Measurements from ENCODE around the gene SYNDIG1L. TPM values are rescaled to one million over a fixed set of nuclear protein-coding genes. Genes with fewer than 3 reads are reported as not detected.

The SYNDIG1L gene
- total and polyA plus RNA-seq, 2 of the 8 experiments (the other 6 are each of a cell fraction or from before 2014, with no cell fraction given), result 3.0 to 3.2 TPM

GRCh38 chr14:74469548-74470518 is 43.8 kb upstream of the SYNDIG1L start:
- H4K8ac ChIP-seq (ENCODE audit: extremely low read depth, insufficient read depth, low read length), result no peak overlapping the region
- H3K79me1 ChIP-seq (ENCODE audit: low read depth, low read length), result no peaks in the 10 kb centered on the region
- H3K36me3 ChIP-seq (ENCODE audit: control insufficient read depth in 2 of 4, insufficient read depth in 4 of 4, low read length in 3 of 4), result peaks cover 0 to 21% (median 3%) of the 10 kb centered on the region in 4 experiments; a peak in 3 of 8 replicates
- no peak overlapping the region for H2AK5ac ChIP-seq (ENCODE audit: low read depth, low read length)
- no peak overlapping the region for H3K14ac ChIP-seq (ENCODE audit: insufficient read length)
- no peaks in the 10 kb centered on the region; the same call in 1 of the 2 replicates for H3K23me2 ChIP-seq (ENCODE audit: low read depth, low read length)
- H3K4me1 ChIP-seq (replicated peaks in 1 of 4; ENCODE audit: control insufficient read depth in 3 of 4, insufficient read depth in 4 of 4, low read length in 3 of 4), result no peaks in the 10 kb centered on the region
- no peak overlapping the region; a peak in 1 of 7 replicates for H3K9ac ChIP-seq (replicated peaks in 1 of 4; ENCODE audit: extremely low read depth in 1 of 4, low read depth in 3 of 4, low read length in 3 of 4)
- no peak overlapping the region for H3K27ac ChIP-seq (ENCODE audit: low read depth, low read length)
- H4K91ac ChIP-seq (replicated peaks; ENCODE audit: insufficient read length, low read length), result no peak overlapping the region
- H3K56ac ChIP-seq (replicated peaks; ENCODE audit: insufficient read length, low read depth, low read length), result no peak overlapping the region
- ChIA-PET CTCF (ENCODE audit: partially characterized antibody) (interaction anchor here (0.5 to 18.2 kb wide), 9 partner anchors 8 to 179 kb away, joined by 3 to 181 read pairs (median 5); no protein-coding TSS in a partner anchor), POLR2A (ENCODE audit: partially characterized antibody) (interaction anchor here (1.2 to 1.7 kb wide), 2 partner anchors 8 to 108 kb away, joined by 4 to 6 read pairs; no protein-coding TSS in a partner anchor)
- no peak overlapping the region for H2BK5ac ChIP-seq (ENCODE audit: low read depth, low read length)
- no peak overlapping the region for H3K23ac ChIP-seq (ENCODE audit: insufficient read length)
- WGBS, 2 experiments (ENCODE audit: extremely low coverage in 1 of 2, insufficient coverage in 1 of 2, insufficient read length in 1 of 2, insufficient replicate concordance in 2 of 2, low coverage in 1 of 2, low lambda C conversion rate in 2 of 2, missing lambda C conversion rate in 1 of 2), result 94% methylated on average over 7 of the region's 7 CpGs; no CpG with 5 or more reads in 1 of the 2 experiments
- FAIRE-seq (no peak), DNase-seq (ENCODE audit: low read depth in 1 of 2, low spot score in 2 of 2) (peak in 1 of 2 experiments; percentile 11)
- H3K9me3 ChIP-seq (ENCODE audit: insufficient read depth in 2 of 2, low read depth in 1 of 2, low read length in 1 of 2), result no peaks in the 10 kb centered on the region
- no peak overlapping the region for H2BK15ac ChIP-seq (ENCODE audit: low read length)
- no peak overlapping the region for H2BK120ac ChIP-seq (replicated peaks; ENCODE audit: low read depth, low read length)
- H2AFZ ChIP-seq (ENCODE audit: low read length), result no peak overlapping the region
- no peak overlapping the region for H4K5ac ChIP-seq (ENCODE audit: insufficient read length, low read depth, low read length)
- no peak overlapping the region for H3K18ac ChIP-seq (ENCODE audit: extremely low read depth, low read length)
- no peak overlapping the region for H3K4me2 ChIP-seq (ENCODE audit: insufficient read depth in 1 of 2, low read depth in 2 of 2, low read length in 2 of 2)
- H2BK20ac ChIP-seq (ENCODE audit: low read length), result no peak overlapping the region
- no peaks in the 10 kb centered on the region for H4K20me1 ChIP-seq (replicated peaks in 1 of 2; ENCODE audit: control insufficient read depth in 1 of 2, insufficient read depth in 2 of 2, low read length in 2 of 2)
- no peak overlapping the region for H3K4ac ChIP-seq (replicated peaks; ENCODE audit: insufficient read length, low read depth, low read length)
- TF ChIP-seq, protein P1, sequence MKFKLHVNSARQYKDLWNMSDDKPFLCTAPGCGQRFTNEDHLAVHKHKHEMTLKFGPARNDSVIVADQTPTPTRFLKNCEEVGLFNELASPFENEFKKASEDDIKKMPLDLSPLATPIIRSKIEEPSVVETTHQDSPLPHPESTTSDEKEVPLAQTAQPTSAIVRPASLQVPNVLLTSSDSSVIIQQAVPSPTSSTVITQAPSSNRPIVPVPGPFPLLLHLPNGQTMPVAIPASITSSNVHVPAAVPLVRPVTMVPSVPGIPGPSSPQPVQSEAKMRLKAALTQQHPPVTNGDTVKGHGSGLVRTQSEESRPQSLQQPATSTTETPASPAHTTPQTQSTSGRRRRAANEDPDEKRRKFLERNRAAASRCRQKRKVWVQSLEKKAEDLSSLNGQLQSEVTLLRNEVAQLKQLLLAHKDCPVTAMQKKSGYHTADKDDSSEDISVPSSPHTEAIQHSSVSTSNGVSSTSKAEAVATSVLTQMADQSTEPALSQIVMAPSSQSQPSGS (IDR thresholded peaks at IDR 0.05; ENCODE audit: low read length), result no peak
- TF ChIP-seq SIRT6 (IDR thresholded peaks at IDR 0.05; ENCODE audit: low read length), result no peak
- H3K27me3 ChIP-seq (replicated peaks in 1 of 4; ENCODE audit: control insufficient read depth in 3 of 4, extremely low read depth in 1 of 4, insufficient read depth in 3 of 4, low read length in 3 of 4), result no peaks in the 10 kb centered on the region
- H3K4me3 ChIP-seq (ENCODE audit: extremely low read depth in 1 of 4, insufficient read depth in 2 of 4, low read depth in 3 of 4, low read length in 4 of 4), result no peak overlapping the region
- no peak overlapping the region for H2BK12ac ChIP-seq (ENCODE audit: low read depth, low read length)
- H3K79me2 ChIP-seq (ENCODE audit: control insufficient read depth in 1 of 2, insufficient read depth in 2 of 2, low read length in 2 of 2), result no peaks in the 10 kb centered on the region

All from H1 (cell line).